GM18861 (cell line): Measurements from ENCODE around the gene GPR37.

Experiments used
- ATAC-seq: cut with Tn5 transposase; IDR thresholded peaks from one replicate; pipeline ENCODE4 v1.9.1; 2021; ENCODE audit not compliant: unreplicated experiment

The GPR37 gene

GRCh38 chr7:124765401-124766352, at the start of gene GPR37:
Gene GPR37 (minus strand): TSS chr7:124765792. CDS start chr7:124764976, 816 bp downstream.
- ATAC-seq = peak; percentile 64

GRCh38 chr7:124813994-124814798, 48.6 kb upstream of the GPR37 start:
- ATAC-seq = no peak

GRCh38 chr7:124812764-124813163, 47.2 kb upstream of the GPR37 start:
- ATAC-seq = no peak

GRCh38 chr7:124811341-124811740, 45.7 kb upstream of the GPR37 start:
- no peak for ATAC-seq

- no peak for ATAC-seq
Measured at GRCh38 chr7:124810605-124811004, 45.0 kb upstream of the GPR37 start.

GRCh38 chr7:124808206-124808605, 42.6 kb upstream of the GPR37 start:
- ATAC-seq = no peak

- no peak for ATAC-seq
Measured at GRCh38 chr7:124801330-124801895, 35.8 kb upstream of the GPR37 start.

GRCh38 chr7:124800386-124800785, 34.8 kb upstream of the GPR37 start:
- no peak for ATAC-seq

GRCh38 chr7:124799448-124799847, 33.9 kb upstream of the GPR37 start:
- no peak for ATAC-seq

- no peak for ATAC-seq
Measured at GRCh38 chr7:124796771-124797170, 31.2 kb upstream of the GPR37 start.

- no peak for ATAC-seq
Measured at GRCh38 chr7:124792696-124793095, 27.1 kb upstream of the GPR37 start.

GRCh38 chr7:124792002-124792401, 26.4 kb upstream of the GPR37 start:
- ATAC-seq = no peak

- ATAC-seq = no peak
Measured at GRCh38 chr7:124791426-124791825, 25.8 kb upstream of the GPR37 start.

GRCh38 chr7:124790645-124791044, 25.1 kb upstream of the GPR37 start:
- no peak for ATAC-seq

- ATAC-seq = no peak
Measured at GRCh38 chr7:124785994-124786393, 20.4 kb upstream of the GPR37 start.

GRCh38 chr7:124784879-124785818, 19.6 kb upstream of the GPR37 start:
- ATAC-seq = no peak

- ATAC-seq = no peak
Measured at GRCh38 chr7:124783271-124783670, 17.7 kb upstream of the GPR37 start.

GRCh38 chr7:124781907-124782734, 16.5 kb upstream of the GPR37 start:
- ATAC-seq = no peak

GRCh38 chr7:124781418-124781817, 15.8 kb upstream of the GPR37 start:
- ATAC-seq = no peak

- no peak for ATAC-seq
Measured at GRCh38 chr7:124780608-124781007, 15.0 kb upstream of the GPR37 start.
